ENCODE measurements around the gene SLC25A28.

SLC25A28 gene

DNA sequence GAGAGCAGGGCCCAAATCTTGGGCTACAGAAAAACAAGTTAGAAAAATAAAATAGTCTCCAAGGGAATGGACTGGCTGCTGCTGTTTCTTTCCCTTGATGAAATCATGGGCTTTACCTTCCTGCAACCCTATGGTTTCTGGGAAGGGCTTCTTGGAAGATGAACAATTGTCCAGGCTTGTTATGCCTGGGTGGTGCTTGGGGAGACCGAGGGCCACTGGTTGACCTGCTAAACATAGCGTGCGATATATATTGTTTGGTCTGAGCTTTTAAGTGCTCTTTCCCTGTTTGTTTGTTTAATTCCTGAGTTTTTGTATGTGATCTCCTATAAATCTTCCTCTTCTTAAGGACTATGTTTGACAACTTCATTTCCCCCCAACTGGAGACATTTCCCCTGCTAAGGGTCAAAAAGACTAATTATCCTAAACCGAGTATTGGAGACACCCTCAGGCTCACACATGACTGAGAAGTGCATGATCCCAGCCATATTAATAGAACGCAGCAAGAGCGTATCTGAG, 37.9 kb downstream of the SLC25A28 start:
- H3K4me3 ChIP-seq (ENCODE audit: low read length) = no peak overlapping the region
- DNase-seq (ENCODE audit: low read depth) = no peak
- TF ChIP-seq, protein P1, sequence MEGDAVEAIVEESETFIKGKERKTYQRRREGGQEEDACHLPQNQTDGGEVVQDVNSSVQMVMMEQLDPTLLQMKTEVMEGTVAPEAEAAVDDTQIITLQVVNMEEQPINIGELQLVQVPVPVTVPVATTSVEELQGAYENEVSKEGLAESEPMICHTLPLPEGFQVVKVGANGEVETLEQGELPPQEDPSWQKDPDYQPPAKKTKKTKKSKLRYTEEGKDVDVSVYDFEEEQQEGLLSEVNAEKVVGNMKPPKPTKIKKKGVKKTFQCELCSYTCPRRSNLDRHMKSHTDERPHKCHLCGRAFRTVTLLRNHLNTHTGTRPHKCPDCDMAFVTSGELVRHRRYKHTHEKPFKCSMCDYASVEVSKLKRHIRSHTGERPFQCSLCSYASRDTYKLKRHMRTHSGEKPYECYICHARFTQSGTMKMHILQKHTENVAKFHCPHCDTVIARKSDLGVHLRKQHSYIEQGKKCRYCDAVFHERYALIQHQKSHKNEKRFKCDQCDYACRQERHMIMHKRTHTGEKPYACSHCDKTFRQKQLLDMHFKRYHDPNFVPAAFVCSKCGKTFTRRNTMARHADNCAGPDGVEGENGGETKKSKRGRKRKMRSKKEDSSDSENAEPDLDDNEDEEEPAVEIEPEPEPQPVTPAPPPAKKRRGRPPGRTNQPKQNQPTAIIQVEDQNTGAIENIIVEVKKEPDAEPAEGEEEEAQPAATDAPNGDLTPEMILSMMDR (conservative IDR thresholded peaks at IDR 0.05; ENCODE audit: low read length) = no peak

DNA sequence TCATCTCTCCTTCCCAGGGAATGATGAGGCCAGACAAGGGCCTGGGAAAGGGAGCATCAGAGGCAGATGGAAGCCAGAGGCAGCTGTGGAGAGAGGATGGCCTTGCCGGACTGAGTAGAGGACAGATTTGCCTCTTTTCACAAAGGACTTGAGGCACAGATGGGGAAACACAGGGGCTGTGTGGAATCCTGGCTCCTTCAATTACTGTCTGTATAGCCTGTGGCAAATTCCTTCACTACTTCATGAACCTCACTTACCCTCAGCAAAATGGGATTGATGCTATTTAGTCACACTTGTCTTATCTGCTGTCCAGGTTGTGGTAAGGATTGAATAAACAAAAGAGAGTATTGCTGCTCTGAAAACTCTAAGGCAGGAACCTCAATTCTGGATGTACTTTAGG, 40.3 kb downstream of the SLC25A28 start:
- no peak for DNase-seq (ENCODE audit: low read depth)
- TF ChIP-seq, protein P1 (conservative IDR thresholded peaks at IDR 0.05; ENCODE audit: low read length) = no peak
- no peak overlapping the region for H3K4me3 ChIP-seq (ENCODE audit: low read length)

DNA sequence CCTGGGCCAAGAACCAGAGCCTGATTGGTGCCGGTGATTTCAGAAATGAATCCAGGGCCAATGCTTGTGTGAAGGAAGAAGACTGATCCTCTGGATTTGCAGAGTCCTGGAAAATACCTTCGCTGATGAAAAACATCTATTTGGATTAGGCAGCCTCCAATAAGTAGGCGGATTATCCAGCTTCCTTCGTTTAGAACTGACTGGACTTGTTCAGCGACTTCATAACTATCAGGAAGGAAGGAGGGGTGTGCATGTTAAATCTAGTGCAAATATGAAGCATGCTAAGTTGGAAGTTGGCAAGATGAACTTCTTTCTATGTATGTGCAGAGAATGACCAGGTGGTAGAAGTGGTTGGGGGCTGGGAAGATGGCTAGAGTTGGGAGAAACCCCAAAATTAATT, 46.4 kb downstream of the SLC25A28 start:
- no peak overlapping the region for H3K4me3 ChIP-seq (ENCODE audit: low read length)
- TF ChIP-seq, protein P1 (conservative IDR thresholded peaks at IDR 0.05; ENCODE audit: low read length) = no peak
- no peak for DNase-seq (ENCODE audit: low read depth)

DNA sequence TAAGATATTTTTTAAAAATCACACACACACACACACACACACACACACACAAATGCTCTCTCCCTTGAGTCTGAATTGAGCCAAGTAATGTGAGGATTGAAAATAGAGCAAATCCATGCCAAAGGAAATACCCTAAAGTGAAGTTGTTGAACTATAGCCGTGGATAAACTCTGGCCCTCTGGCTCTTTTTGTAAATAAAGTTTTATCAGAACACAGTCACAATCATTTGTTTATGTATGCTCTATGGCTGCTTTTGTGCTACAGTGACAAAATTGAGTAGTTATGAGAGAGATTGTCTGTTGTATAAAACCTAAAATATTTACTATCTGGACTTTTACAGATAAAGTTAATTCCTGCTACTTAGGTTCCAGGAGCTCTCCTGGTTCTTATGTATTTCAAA, 48.4 kb downstream of the SLC25A28 start:
- TF ChIP-seq, protein P1 (conservative IDR thresholded peaks at IDR 0.05; ENCODE audit: low read length) = no peak
- DNase-seq (ENCODE audit: low read depth) = no peak
- H3K4me3 ChIP-seq (ENCODE audit: low read length) = no peak overlapping the region

DNA sequence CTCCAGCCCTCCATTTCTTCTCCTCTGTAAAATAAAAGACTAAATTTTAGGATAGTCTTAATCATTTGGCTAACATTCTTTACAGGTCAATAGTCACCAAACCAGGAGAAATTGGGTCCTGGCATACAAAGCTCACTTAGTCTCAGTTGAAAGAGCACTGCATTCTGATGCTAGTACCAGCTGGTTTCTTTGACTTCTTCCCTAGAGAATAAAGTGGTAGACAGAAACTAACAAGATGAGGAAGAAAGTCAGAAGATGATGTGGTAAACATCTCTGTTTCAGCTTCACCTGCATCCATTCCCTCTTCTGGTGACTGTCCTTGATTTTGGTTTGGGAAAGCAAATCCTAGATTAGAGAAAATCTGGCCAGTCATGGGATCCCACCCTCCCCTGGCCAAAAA, 50.3 kb downstream of the SLC25A28 start:
- DNase-seq (ENCODE audit: low read depth) = no peak
- TF ChIP-seq, protein P1 (conservative IDR thresholded peaks at IDR 0.05; ENCODE audit: low read length) = no peak
- H3K4me3 ChIP-seq (ENCODE audit: low read length) = no peak overlapping the region

DNA sequence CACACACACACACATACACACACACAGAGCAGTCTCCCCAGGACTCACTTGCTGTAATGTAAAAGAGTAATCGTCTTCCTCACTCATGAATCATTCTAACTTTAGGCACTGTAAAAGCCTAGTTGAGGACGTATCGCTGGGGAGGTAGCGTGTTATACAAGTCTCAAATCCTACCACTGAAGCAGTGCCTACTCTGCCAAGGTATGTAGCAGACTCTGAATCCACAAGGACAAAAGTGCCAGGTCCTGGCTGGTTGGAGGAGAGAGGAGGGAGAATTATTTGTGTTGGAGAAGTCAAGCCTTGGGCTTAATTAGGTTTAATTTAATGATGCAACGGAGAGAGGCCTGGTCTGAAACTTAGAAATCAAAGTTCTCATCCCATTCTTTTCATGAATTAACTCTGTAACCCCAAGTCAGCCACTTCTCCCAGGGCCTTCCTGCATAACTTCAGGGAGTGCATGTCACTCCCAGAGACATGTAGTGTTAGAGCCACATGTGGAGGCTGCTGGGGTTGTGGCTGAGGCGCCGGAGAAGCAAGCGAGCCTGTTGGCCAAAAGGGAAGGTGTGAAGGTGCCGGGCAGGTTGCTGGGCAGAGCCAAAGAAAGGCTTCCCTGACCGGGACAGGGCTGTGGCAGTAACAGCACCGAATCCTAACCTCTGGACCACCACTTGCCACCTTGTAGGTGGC, 50.8 kb downstream of the SLC25A28 start:
- no peak overlapping the region for H3K4me3 ChIP-seq (ENCODE audit: low read length)
- no peak for DNase-seq (ENCODE audit: low read depth)
- TF ChIP-seq, protein P1 (conservative IDR thresholded peaks at IDR 0.05; ENCODE audit: low read length) = no peak

DNA sequence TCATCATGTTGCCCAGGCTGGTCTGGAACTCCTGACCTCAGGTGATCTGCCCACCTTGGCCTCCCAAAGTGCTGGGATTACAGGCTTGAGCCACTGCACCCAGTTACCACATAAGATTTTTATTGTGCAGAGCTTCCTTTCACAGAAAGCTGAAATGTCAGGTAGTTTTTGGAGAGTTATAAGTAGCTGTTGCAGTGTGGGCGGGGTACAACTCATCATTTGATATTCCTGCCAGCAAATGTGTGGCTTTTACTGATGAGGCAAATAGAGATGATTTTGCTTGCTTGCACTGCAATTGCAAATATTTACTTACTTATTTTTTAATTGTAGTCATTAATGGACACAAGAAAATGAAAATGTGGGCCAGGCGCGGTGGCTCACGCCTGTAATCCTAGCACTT, 55.1 kb downstream of the SLC25A28 start:
- TF ChIP-seq, protein P1 (conservative IDR thresholded peaks at IDR 0.05; ENCODE audit: low read length) = no peak
- DNase-seq (ENCODE audit: low read depth) = no peak
- H3K4me3 ChIP-seq (ENCODE audit: low read length) = no peak overlapping the region
